Type B pancreatic cell (in vitro differentiated cells): ENCODE results near the gene QRFP. TPM values are rescaled to one million over a fixed set of nuclear protein-coding genes. Genes with fewer than 3 reads are reported as not detected.

ENCODE experiments used
- DNase-seq: peaks from one replicate; pipeline ENCODE4 v3.0.0; 2021; ENCODE audit warnings: mixed read lengths; ENCODE audit not compliant: unreplicated experiment; ENCODE audit errors: extremely low spot score
- H3K27ac Mint-ChIP-seq: 2 replicates; pipeline ENCODE4 v1.8.0; 2021; ENCODE audit warnings: mild to moderate bottlenecking, mixed read lengths
- H3K27me3 Mint-ChIP-seq: 2 replicates; pipeline ENCODE4 v1.8.0; 2021; ENCODE audit warnings: mixed read lengths
- H3K36me3 Mint-ChIP-seq: 2 replicates; pipeline ENCODE4 v1.8.0; 2021; ENCODE audit warnings: mixed read lengths
- H3K4me1 Mint-ChIP-seq: one replicate; pipeline ENCODE4 v1.8.0; 2021; ENCODE audit warnings: mixed read lengths; ENCODE audit not compliant: unreplicated experiment
- H3K4me3 Mint-ChIP-seq: 2 replicates; pipeline ENCODE4 v1.8.0; 2021; ENCODE audit warnings: mild to moderate bottlenecking, mixed read lengths
- H3K9me3 Mint-ChIP-seq: 2 replicates; pipeline ENCODE4 v1.8.0; 2021; ENCODE audit warnings: mixed read lengths
- CTCF ChIP-seq: fragments of 200-600 bp; sonication (generic); conservative IDR thresholded peaks from 2 replicates; pipeline ENCODE4 v1.5.0; 2021; ENCODE audit warnings: antibody characterized with exemption, mild to moderate bottlenecking
- total RNA-seq: library from RNA; stranded (reverse); gene quantifications from 2 replicates; pipeline ENCODE4 v1.2.1, GENCODE V29; 2021; ENCODE audit warnings: low replicate concordance

The QRFP gene
- total RNA-seq, 1 donor from 2014 or later = not detected

GRCh38 chr9:130886981-130887380, 9.6 kb downstream of the QRFP start:
- Mint-ChIP-seq H3K27ac (no peak overlapping the region), H3K27me3 (no peaks in the 10 kb centered on the region), H3K4me1 (peaks cover 6% of the 10 kb centered on the region), H3K36me3 (peaks cover 5% of the 10 kb centered on the region), H3K4me3 (no peak overlapping the region), H3K9me3 (no peaks in the 10 kb centered on the region)
- no peak for TF ChIP-seq CTCF
- no peak for DNase-seq

DNA sequence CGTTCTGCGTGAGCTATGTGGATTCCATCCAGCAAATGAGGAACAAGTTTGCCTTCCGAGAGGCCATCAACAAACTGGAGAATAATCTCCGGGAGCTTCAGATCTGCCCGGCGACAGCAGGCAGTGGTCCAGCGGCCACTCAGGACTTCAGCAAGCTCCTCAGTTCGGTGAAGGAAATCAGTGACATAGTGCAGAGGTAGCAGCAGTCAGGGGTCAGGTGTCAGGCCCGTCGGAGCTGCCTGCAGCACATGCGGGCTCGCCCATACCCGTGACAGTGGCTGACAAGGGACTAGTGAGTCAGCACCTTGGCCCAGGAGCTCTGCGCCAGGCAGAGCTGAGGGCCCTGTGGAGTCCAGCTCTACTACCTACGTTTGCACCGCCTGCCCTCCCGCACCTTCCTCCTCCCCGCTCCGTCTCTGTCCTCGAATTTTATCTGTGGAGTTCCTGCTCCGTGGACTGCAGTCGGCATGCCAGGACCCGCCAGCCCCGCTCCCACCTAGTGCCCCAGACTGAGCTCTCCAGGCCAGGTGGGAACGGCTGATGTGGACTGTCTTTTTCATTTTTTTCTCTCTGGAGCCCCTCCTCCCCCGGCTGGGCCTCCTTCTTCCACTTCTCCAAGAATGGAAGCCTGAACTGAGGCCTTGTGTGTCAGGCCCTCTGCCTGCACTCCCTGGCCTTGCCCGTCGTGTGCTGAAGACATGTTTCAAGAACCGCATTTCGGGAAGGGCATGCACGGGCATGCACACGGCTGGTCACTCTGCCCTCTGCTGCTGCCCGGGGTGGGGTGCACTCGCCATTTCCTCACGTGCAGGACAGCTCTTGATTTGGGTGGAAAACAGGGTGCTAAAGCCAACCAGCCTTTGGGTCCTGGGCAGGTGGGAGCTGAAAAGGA, 10.9 kb downstream of the QRFP start:
- no peak for TF ChIP-seq CTCF
- H3K36me3 Mint-ChIP-seq = peaks cover 12% of the 10 kb centered on the region
- H3K9me3 Mint-ChIP-seq = no peaks in the 10 kb centered on the region
- H3K4me3 Mint-ChIP-seq = no peak overlapping the region
- no peak for DNase-seq
- no peaks in the 10 kb centered on the region for H3K27me3 Mint-ChIP-seq
- H3K4me1 Mint-ChIP-seq = peaks cover 1% of the 10 kb centered on the region
- H3K27ac Mint-ChIP-seq = peak overlapping the region; percentile 76

DNA sequence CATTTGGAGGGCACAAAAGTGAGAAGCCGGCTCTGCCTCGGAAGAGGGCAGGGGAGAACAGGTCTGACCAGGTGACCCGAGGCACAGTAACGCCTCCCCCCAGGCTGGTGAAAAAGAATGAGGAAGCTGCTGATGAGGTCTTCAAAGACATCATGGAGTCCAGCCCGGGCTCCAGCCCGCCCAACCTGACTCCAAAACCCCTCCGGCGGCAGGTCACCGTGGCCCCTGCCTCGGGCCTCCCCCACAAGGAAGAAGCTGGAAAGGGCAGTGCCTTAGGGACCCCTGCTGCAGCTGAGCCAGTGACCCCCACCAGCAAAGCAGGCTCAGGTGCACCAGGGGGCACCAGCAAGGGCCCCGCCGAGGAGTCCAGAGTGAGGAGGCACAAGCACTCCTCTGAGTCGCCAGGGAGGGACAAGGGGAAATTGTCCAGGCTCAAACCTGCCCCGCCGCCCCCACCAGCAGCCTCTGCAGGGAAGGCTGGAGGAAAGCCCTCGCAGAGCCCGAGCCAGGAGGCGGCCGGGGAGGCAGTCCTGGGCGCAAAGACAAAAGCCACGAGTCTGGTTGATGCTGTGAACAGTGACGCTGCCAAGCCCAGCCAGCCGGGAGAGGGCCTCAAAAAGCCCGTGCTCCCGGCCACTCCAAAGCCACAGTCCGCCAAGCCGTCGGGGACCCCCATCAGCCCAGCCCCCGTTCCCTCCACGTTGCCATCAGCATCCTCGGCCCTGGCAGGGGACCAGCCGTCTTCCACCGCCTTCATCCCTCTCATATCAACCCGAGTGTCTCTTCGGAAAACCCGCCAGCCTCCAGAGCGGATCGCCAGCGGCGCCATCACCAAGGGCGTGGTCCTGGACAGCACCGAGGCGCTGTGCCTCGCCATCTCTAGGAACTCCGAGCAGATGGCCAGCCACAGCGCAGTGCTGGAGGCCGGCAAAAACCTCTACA, 11.8 kb downstream of the QRFP start:
- H3K4me1 Mint-ChIP-seq = no peaks in the 10 kb centered on the region
- H3K36me3 Mint-ChIP-seq = peaks cover 12% of the 10 kb centered on the region
- no peaks in the 10 kb centered on the region for H3K27me3 Mint-ChIP-seq
- H3K27ac Mint-ChIP-seq = no peak overlapping the region
- no peak overlapping the region for H3K4me3 Mint-ChIP-seq
- no peak for DNase-seq
- no peak for TF ChIP-seq CTCF
- H3K9me3 Mint-ChIP-seq = no peaks in the 10 kb centered on the region

DNA sequence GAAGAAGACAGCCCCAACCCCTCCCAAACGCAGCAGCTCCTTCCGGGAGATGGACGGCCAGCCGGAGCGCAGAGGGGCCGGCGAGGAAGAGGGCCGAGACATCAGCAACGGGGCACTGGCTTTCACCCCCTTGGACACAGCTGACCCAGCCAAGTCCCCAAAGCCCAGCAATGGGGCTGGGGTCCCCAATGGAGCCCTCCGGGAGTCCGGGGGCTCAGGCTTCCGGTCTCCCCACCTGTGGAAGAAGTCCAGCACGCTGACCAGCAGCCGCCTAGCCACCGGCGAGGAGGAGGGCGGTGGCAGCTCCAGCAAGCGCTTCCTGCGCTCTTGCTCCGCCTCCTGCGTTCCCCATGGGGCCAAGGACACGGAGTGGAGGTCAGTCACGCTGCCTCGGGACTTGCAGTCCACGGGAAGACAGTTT, 12.5 kb downstream of the QRFP start:
- Mint-ChIP-seq H3K27me3 (no peaks in the 10 kb centered on the region), H3K4me1 (no peaks in the 10 kb centered on the region), H3K27ac (no peak overlapping the region), H3K4me3 (no peak overlapping the region), H3K9me3 (no peaks in the 10 kb centered on the region), H3K36me3 (peaks cover 15% of the 10 kb centered on the region)
- DNase-seq = no peak
- no peak for TF ChIP-seq CTCF

GRCh38 chr9:130883479-130883878, 13.1 kb downstream of the QRFP start:
- no peaks in the 10 kb centered on the region for H3K9me3 Mint-ChIP-seq
- H3K27ac Mint-ChIP-seq = no peak overlapping the region
- no peaks in the 10 kb centered on the region for H3K27me3 Mint-ChIP-seq
- no peak for TF ChIP-seq CTCF
- no peak overlapping the region for H3K4me3 Mint-ChIP-seq
- DNase-seq = no peak
- no peaks in the 10 kb centered on the region for H3K4me1 Mint-ChIP-seq
- peaks cover 16% of the 10 kb centered on the region for H3K36me3 Mint-ChIP-seq
